RWPE2 (cell line): ENCODE measurements around the gene ASPG.

Experiments
- ATAC-seq: fragments of 200-7000 bp; cut with Tn5 transposase; 3 replicates; pipeline ENCODE4 v1.9.1; 2021; ENCODE audit warnings: low read depth
- DNase-seq: peaks from one replicate; pipeline ENCODE4 v3.0.0-alpha.2; 2020; ENCODE audit warnings: low spot score
- H3K27ac ChIP-seq: fragments of 450-650 bp; 2 replicates; pipeline ENCODE4 v1.5.1; 2017; ENCODE audit warnings: mild to moderate bottlenecking; ENCODE audit not compliant: poor library complexity, severe bottlenecking
- H3K27me3 ChIP-seq: fragments of 250-450 bp; sonication (Bioruptor Pico); 2 replicates; pipeline ENCODE4 v1.5.1; 2021; ENCODE audit warnings: mild to moderate bottlenecking, moderate library complexity; ENCODE audit not compliant: insufficient read depth, poor library complexity, severe bottlenecking
- H3K36me3 ChIP-seq: fragments of 250-450 bp; sonication (Bioruptor Pico); 2 replicates; pipeline ENCODE4 v1.5.1; 2020; ENCODE audit warnings: low read depth, mild to moderate bottlenecking, moderate library complexity
- H3K4me1 ChIP-seq: fragments of 250-450 bp; sonication (Bioruptor Pico); 2 replicates; pipeline ENCODE4 v1.5.1; 2021; ENCODE audit warnings: mild to moderate bottlenecking, moderate library complexity; ENCODE audit not compliant: insufficient read depth, poor library complexity, severe bottlenecking
- H3K4me3 ChIP-seq: fragments of 250-450 bp; sonication (Bioruptor Pico); 2 replicates; pipeline ENCODE4 v1.5.1; 2021; ENCODE audit warnings: mild to moderate bottlenecking, moderate library complexity; ENCODE audit not compliant: severe bottlenecking
- H3K9me3 ChIP-seq: fragments of 250-450 bp; sonication (Bioruptor Pico); 2 replicates; pipeline ENCODE4 v1.5.1; 2021; ENCODE audit warnings: mild to moderate bottlenecking, moderate library complexity; ENCODE audit not compliant: severe bottlenecking
- CTCF ChIP-seq: fragments of 450-650 bp; IDR thresholded peaks from one replicate; pipeline ENCODE4 v1.5.1; 2017; ENCODE audit warnings: mild to moderate bottlenecking, moderate library complexity; ENCODE audit not compliant: poor library complexity, severe bottlenecking

ASPG gene

DNA sequence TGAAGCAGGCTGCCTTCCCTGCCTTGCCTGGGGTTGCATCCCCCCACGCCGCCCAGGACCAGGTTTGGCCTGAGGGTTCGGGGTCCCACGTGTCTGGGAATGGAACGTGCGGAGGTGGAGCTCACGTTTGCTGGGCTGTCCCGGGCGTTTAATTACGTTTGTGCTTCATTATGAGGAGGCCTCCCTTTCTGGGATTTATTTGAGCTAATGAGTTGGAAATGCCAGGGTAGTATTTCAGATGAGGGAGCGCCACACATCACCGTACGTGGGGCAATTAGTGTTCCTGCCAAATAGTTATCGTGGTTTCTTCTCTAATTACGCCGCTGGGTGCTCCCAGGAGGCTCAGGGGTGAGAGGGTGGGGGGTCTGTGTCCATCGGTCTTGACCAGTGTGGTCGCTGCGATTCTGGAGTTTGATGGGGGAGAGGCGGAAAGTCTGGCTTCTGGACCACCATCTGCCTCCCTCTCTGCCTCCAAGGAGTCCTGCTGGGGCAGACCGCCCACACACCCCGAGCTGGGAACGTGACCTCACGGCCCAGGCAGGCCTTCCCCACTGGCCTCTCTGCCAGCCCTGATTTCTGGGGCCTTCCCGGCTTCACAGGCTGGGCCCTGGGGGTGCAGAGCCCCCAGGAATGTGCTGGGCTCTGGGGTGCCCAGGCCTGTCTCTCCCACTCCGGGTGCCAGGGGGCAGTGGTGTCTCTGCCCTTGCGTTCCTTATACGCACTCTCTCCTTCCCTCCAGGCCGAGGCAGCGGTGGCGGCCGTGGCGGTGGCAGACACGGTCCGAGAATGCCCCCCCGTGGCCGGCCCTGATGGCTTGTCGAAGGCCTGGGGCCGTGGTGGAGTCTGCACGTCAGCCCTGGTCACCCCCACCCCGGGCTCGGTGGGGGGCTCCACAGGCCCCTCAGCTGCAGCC lies 71.8 kb downstream of the ASPG start:
- ATAC-seq (no peak), DNase-seq (no peak)
- Histone ChIP-seq H3K4me1 (no peaks in the 10 kb centered on the region), H3K36me3 (no peaks in the 10 kb centered on the region), H3K9me3 (no peaks in the 10 kb centered on the region), H3K27me3 (no peaks in the 10 kb centered on the region), H3K4me3 (no peak overlapping the region), H3K27ac (no peak overlapping the region)
- TF ChIP-seq CTCF = no peak

DNA sequence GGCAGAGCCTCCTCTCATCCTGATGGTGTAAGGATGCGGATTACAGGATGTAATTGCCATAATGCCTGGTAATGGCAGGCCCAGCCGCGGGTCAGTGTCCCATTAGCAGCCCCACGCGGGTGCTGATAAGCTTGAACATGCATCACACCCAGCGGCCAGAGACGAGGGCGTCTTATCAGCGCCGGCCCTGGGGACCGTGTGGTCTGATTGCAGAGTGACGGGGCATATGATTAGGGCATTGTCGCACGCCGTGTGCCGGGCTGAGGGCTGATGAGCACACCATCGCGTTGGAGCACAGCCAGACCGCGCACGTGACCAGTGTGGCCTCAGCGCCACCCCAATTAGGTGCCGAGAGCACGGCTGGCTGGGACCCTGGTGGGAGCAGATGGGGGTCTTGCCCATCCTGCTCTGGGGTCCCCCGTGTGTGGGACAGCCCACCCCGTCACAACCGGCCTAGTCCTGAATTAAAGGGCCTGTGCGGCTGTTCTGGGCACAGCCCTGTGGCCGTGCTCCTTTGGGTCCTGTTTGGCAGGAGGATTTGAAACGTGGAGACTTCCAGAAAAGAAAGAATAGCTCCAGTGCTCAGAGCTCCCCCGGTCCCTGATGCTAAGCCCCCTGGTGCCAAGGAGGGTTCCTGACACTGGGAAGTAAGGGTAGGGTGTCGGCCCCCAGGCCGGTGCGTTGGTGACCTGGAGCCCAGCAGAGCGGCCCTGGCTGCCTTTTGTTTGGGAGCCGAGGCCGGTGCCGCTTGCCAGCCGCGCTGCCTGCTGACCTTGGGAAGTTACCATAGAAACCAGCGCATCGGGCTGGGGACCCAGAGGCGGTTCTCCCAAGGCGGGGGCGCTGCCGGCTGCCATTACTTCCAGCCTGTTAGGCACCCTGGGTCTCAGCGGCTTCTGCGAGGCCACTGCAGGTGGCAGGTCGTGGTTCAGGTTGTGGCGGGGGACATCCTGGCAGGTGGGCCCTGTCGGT lies 73.6 kb downstream of the ASPG start:
- DNase-seq = no peak
- Histone ChIP-seq H3K27ac (no peak overlapping the region), H3K36me3 (no peaks in the 10 kb centered on the region), H3K27me3 (no peaks in the 10 kb centered on the region), H3K9me3 (no peaks in the 10 kb centered on the region), H3K4me1 (no peaks in the 10 kb centered on the region), H3K4me3 (no peak overlapping the region)
- no peak for ATAC-seq
- no peak for TF ChIP-seq CTCF

GRCh38 chr14:104159990-104160389 lies 74.5 kb downstream of the ASPG start:
- no peak for TF ChIP-seq CTCF
- H3K27ac ChIP-seq = no peak overlapping the region
- no peak overlapping the region for H3K4me3 ChIP-seq
- H3K4me1 ChIP-seq = no peaks in the 10 kb centered on the region
- H3K36me3 ChIP-seq = no peaks in the 10 kb centered on the region
- no peaks in the 10 kb centered on the region for H3K27me3 ChIP-seq
- ATAC-seq (no peak), DNase-seq (no peak)
- H3K9me3 ChIP-seq = no peaks in the 10 kb centered on the region

- H3K27me3 ChIP-seq = no peaks in the 10 kb centered on the region
Measured at GRCh38 chr14:104161602-104162367, 76.3 kb downstream of the ASPG start.

More at GRCh38 chr14:104161602-104162367, 76.3 kb downstream of the ASPG start:
- Histone ChIP-seq H3K27ac (no peak overlapping the region), H3K4me1 (no peaks in the 10 kb centered on the region), H3K9me3 (no peaks in the 10 kb centered on the region), H3K36me3 (no peaks in the 10 kb centered on the region), H3K4me3 (no peak overlapping the region)
- no peak for DNase-seq
- 0 out of 3 replicates have a peak, but pooled peaks have one; percentile 15 for ATAC-seq
- no peak for TF ChIP-seq CTCF
